ENCODE data around the gene CD160. TPM values are rescaled to one million over a fixed set of nuclear protein-coding genes. Genes with fewer than 3 reads are reported as not detected.

Gene CD160, protein sequence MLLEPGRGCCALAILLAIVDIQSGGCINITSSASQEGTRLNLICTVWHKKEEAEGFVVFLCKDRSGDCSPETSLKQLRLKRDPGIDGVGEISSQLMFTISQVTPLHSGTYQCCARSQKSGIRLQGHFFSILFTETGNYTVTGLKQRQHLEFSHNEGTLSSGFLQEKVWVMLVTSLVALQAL
- not detected in 2 replicates for total RNA-seq

DNA sequence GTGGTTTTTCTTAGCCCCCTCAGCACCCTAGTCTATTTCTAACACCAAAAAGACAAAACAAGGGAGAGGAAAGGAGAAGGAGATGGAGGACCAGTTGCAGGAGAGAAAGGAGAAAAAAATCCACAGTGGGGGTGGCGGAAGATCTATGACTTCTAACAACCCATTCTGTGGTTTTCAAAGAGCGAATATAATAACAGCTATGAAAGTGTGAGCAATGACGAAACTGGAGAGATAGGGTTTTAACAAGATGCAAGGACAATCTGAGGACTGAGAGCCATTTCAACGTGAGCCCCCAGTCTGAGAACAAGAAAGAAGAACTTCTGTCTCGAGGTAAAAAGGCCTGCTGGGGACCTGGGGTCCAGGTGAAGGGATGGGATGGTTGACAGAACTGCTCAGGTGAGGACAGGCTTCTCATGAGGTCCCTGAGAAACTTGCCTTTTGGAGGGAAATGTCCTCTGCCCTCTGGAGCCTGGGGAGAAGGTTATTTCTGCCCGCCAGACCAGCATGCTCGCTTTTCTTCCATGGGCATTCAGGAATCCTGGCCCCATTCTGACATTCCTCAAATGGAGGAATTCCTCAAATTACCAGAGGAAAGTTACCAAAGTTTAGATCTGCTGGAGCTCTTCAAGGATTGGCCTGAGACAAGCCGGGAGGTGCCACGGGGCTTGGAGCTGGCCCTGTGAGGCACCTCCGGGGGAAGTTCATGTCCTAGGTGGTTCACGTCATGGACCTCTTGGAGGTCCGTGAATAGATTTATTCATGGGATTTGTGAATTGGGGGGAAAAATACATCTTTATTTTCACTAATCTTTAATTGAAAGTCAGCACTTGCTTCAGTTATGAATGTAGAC lies at the start of gene CD160:
Gene CD160 (plus strand): TSS at position 270 of the 850 bp plus-strand sequence. CDS start 8,829 bp downstream, outside the sequence.

DNA sequence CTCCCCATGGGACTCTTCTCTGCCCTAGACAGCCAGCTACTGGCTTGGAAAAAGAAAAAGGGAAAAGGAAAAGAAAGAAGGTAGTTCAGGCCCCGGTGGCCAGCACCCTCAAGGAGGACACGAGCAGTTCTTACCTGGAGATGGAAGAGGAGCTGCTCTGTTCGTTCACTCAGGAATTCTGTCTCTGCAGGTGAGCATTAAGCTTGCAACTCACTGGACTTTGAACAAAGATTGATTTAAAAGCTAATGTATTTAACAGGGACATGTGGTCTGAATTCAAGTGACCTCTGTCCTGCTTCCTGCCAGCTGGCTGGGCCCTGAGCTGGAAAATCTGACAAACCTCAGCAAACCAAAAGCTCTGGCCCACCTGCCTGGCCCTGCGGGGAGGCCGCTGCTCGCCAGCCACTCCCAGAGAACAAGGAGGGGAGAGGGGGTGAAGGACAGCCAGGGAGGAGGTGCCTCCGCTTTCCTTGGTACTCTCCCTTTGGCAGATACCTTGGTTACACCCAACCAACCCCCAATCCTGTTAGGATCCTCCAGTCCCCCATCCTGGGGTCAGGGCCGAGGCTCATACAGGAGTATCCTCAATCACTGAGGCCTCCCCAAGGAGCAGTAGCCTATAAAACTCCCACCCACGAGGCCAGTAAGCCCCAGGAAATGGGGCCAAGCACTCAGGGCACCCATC lies 12.0 kb upstream of the CD160 start, which contains the start of gene PDZK1:
Gene PDZK1 (minus strand): TSS at position 186 of the 685 bp plus-strand sequence. CDS start 19,347 bp downstream, outside the sequence.

Other genes starting within 250 kb of the CD160 start
- gene GPR89A, start 111.5 kb upstream of the CD160 start, total RNA-seq, result 14.6 and 15.0 TPM in 2 replicates
- under 0.01 and 0.30 TPM in 2 replicates for gene PDZK1, start 12.1 kb upstream of the CD160 start, total RNA-seq
- 9.9 and 10.9 TPM in 2 replicates for gene RNF115, start 104.6 kb downstream of the CD160 start, total RNA-seq
- gene POLR3C, start 104.7 kb downstream of the CD160 start, total RNA-seq, result 34.6 and 35.4 TPM in 2 replicates
- gene NUDT17, start 126.1 kb downstream of the CD160 start, total RNA-seq, result 4.2 and 6.4 TPM in 2 replicates
- gene PIAS3, start 139.6 kb downstream of the CD160 start, total RNA-seq, result 34.8 and 34.9 TPM in 2 replicates
- 6.8 and 7.4 TPM in 2 replicates for gene ANKRD35, start 166.4 kb downstream of the CD160 start, total RNA-seq
- 25.7 and 25.9 TPM in 2 replicates for gene ITGA10, start 190.6 kb downstream of the CD160 start, total RNA-seq
- 29.6 and 32.3 TPM in 2 replicates for gene PEX11B, start 199.2 kb downstream of the CD160 start, total RNA-seq
- 181 and 204 TPM in 2 replicates for gene RBM8A, start 208.0 kb downstream of the CD160 start, total RNA-seq
- 25.1 and 25.9 TPM in 2 replicates for gene LIX1L, start 238.5 kb downstream of the CD160 start, total RNA-seq
- 0.59 and 1.3 TPM in 2 replicates for gene ANKRD34A, start 245.1 kb downstream of the CD160 start, total RNA-seq
- 23.2 and 26.1 TPM in 2 replicates for gene POLR3GL, start 245.2 kb downstream of the CD160 start, total RNA-seq